HG02884 (cell line): Measurements from ENCODE around the gene RGCC.

Experiments
- ATAC-seq: cut with Tn5 transposase; IDR thresholded peaks from one replicate; pipeline ENCODE4 v1.9.1; 2021; ENCODE audit warnings: mild to moderate bottlenecking, moderate library complexity; ENCODE audit not compliant: unreplicated experiment

Gene RGCC

DNA sequence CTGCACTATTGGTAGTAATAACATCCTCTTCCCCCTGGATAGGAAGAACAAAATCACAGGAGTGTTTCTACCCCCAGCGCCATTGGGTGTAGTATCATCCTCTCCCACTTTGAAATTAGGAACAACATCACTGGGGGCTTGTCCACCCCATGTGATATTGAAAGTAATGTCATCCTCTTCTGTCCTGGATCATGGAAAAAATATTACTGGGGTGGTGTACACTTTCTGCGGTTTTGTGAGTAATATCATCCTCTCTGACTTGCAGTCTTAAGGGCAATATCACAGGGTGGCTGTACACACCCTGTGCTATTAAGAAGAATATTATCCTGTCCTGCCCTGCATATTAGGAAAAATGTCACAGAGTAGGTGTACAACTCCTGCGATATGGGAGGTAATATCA is 4.9 kb upstream of the RGCC start:
- ATAC-seq: no peak

DNA sequence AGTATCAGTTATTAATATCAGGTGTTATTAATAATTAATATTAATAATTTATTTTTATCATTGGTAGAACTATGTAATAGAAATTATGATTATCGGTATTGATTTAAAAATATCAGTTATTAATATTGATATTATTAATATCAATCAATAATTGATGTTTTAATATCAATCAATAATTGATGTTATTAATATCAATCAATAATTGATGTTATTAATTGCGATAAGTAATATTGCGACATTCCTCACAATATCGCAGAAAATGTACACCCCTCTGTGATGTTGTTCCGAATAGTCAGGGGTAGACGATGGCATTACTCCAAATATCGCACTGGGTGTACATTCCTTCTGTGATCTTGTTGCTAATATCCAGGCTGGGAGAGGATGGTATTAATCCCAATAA is 3.7 kb upstream of the RGCC start:
- no peak for ATAC-seq

DNA sequence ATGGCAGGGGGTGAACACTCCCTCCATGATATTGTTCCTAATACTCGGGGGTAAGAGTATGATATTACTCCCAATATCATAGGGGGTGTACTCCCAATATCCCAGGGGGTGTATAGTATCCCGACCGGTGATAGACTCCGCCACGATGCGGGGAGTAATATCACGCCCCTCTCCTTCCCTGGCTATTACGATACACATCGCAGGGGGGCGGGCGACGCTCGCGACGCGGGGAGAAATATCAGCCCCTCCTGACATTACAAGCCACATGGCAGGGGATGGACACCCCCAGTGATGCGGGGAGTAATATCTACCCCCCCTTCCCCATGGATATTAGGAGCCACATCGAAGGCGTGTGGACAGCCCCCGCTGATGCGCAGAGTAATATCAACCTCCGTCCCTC is 3.2 kb upstream of the RGCC start:
- ATAC-seq: no peak

DNA sequence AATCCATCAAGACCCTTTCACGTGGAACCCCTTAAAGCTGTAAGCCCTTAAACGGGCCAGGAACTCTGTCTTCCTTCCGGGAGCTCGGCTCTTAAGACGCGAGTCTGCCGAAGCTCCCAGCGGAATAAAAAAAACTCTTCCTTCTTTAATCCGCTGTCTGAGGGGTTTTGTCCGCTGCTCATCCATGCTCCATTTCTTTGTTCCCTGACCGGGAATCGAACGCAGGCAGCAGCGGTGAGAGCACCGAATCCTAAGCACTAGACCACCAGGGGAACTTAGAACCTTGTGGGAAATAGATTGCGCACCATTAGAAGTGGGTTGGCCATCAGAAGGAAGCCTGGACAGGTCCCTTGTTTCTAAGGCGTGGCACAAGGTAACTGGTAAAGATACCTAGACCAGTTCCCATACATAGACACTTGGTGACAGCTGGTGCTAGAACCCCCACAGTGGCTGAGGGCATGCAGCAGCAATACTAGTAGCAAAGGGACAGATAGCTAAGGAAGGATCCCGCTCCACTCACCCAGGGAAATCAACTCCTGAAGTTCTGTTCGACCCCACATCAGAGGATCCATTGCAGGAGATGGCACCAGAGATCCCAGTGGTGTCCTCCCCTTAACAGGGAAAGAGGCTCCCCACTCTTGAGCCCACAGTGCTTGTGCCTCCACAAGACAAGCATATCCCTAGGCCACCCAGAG is 1.5 kb upstream of the RGCC start:
- no peak for ATAC-seq

DNA sequence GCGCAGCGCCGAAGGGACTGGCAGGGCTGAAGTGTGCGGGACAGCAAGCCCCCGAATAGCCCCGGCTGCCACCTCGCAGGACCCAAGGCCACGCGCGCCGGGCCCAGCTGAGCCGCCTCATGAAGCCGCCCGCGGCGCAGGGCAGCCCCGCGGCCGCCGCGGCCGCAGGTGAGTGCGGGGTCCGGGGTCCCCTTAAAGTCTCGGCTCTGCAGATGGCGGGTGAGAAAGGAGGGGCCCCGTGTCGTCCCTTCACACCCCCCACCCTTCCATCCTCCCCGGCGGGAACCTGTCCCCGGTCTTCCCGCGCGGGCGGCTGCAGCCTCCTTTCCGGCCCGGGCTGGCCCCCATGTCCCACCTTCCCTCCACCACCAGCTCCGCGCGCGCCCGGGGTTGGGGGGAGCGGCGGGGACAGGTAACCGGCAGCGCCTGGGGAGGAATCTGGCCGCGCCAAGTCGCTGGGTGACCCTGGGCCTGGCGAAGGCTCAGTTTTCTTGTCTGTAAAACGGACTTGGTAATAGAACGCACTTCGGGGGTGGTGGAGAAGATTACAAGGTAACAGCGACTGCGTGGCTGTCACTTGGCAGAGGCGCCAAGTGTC is 338 bp downstream of the RGCC start:
- ATAC-seq: peak; percentile 17

DNA sequence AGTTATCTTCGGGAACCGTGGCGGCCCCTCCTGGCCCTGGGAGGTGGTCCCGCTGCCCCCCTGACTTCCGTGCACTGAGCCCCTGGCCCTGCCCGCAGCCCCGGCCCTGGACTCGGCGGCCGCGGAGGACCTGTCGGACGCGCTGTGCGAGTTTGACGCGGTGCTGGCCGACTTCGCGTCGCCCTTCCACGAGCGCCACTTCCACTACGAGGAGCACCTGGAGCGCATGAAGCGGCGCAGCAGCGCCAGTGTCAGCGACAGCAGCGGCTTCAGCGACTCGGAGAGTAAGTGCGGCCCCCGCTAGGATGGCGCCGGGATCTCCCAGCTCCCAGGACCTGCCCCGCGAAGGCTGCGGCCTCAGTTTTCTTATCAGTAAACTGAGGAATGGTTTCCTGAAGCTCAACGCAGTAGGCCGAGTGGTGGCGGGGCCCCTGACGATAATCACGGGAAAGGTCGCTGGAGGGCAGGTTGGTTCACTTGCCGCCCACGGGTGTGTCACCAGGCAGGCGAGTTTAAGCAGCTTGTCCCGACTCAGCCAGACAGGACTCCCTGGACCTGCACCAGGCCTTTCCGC is 924 bp downstream of the RGCC start:
- ATAC-seq: no peak

DNA sequence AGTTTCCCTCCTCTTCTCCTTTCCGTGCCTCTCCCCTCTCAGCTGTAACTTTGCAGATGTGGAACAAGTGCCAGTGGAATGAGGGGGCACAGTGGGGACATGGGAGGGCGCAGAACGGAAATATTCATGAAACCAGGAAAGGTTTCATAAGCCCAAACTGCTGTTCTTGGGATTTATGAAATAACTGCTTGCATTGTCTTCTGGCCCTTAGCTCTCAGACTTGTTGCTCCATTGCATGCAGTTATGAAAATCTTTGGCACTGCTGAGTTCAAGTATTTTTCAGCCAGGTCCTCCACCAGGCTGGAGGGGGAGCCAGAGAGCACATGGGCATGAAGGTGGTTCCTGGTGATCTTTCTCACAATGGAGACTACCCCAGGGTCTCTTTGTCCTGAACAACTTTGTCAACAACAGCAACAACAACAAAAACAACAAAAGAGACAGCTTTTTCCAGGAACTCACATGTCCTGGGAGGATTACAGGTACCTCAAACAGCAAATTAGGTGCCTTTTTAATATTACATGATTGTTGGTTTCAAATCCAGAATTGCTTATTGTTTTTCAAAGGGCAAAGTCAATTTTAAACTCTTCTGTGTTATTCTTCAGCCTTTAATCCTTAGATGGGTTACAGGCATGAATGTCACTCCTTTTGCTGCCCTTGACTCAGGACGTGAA is 1.5 kb downstream of the RGCC start:
- no peak for ATAC-seq

DNA sequence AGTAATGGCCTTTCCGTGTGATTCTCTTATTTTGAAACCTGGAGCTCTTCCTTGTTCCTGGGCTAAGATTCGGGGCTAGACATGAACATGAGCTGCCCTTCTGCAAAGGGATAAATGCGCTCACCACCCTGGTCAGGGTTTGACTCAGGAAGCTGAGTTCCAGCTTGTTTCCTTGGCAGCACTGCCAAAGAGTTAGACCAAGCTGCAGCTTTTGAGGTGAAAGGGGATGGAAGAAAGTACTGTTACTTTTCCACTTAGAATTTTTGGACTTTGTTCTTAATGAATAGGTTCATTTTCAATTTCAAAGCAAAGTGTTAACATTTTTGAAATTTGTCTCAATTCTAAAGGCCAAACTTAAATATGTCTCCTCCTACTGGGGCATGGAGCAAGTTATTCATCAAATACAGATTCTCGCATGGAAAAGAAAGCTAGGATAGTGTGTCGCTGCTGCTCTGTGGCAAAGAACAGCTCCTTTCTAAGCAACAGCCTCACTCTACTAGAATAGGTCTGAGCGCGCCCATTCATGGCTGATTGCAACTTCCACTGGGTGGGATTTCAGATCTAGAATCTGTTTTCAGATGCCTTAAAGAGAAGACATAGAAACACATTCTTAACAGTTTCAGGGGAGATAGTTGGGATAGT is 2.2 kb downstream of the RGCC start:
- ATAC-seq: no peak

DNA sequence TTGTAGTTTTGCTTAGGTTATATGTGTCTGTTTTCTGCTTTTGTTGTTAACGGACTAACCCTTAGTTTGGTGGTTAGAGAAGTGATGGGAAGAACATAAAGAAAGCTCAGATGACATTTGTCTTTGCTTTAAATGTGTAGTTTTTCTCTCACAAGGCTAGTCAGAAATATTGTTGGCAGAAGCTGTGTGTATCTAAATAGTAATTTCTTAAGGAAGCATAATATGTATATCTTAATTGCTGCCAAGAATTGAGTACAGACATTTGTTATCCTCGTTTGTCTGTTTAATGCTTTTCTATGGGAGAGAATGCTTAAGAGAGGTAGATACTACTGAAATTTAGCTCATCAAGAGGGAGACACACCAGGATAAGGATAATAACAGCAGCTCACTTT is 2.7 kb downstream of the RGCC start:
- ATAC-seq: no peak

DNA sequence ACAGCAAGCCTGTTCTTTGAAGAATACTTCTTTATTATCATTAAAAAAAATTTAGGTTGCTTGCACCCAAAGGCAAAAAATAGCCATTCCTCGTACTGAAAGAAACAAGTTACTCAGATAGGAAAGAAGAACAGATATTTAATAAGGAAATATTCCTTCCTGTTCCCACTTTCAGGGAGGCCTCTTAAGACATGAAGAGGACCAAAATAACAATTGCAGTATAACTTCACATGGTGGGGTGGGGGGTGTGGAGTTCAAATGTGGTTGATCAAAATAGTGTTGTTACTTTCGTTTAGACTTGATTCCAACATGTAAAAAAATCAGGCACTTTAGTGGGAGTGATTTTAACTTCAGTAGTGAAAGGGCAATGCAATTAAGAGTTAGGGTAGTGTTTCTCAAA is 3.6 kb downstream of the RGCC start:
- no peak for ATAC-seq

DNA sequence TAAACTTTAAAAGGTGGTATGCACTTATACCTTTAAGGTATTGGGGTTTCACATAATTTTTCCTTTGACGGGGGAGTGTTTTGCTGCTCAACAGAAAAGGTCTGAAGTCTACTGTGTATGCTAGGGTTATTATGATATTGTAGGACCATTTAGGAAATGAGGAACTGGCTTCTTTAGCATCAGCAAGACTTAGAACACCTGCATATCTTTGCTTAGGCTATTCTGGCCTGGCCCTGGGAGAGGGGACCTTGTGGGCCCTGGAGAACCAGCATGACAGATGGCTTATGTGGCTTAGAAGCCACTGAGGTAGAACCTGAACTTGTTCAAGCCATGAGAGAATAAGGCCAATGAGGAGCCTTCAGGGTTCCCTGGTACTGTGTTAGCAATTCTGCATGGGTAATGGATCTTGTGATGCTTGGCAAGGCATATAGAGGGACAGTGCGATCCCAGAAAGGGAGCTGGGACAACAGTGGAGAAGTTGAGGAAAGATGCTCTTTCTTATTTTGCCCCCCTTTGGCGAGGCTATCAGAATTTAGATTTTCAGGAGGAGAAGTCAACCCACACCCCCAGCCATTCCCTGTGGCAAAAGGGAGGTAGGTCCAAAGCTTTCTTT is 4.3 kb downstream of the RGCC start:
- ATAC-seq: no peak

DNA sequence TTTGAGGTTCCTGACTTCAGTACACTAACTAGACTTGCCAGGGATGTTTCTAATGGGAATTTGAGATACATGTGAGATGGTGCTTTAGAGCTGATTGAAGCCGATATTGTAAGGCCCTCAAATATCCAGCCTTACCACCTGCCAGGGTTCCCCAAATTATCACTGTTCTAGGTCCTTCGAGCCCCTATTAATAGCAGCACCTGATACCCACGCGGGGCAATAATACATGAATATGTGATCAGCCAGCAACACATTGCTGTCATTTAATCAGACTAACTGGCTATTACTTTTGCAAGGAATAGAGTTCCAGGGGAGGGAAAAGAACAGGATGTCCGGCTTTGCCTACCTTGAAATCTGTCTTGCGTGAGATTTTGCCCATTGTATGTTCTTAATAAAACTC is 5.1 kb downstream of the RGCC start:
- no peak for ATAC-seq

DNA sequence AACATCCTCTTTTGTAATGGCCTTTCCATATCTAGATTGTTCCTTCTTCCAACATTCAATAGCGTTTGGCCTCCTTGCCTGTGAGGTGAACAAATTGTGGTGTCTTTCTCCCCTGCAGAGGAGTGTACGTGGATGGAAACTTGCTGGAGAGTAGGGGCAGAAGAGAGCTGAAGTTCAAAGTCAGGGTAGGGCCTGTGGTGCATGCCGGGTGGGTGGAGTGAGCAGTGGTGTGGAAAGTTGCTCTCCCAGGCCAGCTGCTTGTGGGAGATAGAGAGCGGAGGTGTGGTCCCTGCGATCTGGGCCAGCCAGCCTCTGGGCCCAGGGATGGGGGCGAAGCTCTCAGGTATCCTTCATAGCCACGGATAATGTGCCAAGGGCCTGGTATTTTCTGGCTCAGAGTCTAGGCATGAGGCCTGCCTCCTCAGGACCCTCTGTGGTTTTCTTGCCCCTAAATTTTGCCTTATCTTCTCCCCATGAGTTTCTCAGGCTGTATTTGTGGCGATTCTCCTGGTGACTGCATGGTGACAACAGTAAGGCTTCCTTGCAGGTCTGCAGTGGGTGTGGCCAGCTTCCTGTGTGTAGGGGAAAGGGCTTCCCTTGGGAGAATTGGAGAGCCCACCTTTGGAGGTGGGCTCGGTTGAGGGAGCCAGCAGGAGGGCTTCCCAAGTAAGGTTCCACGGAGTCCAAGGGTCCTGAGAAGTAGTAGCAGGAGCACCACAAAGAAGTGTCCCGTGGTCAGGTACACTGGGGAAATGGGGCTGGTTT is 6.7 kb downstream of the RGCC start:
- peak; percentile 50 for ATAC-seq

DNA sequence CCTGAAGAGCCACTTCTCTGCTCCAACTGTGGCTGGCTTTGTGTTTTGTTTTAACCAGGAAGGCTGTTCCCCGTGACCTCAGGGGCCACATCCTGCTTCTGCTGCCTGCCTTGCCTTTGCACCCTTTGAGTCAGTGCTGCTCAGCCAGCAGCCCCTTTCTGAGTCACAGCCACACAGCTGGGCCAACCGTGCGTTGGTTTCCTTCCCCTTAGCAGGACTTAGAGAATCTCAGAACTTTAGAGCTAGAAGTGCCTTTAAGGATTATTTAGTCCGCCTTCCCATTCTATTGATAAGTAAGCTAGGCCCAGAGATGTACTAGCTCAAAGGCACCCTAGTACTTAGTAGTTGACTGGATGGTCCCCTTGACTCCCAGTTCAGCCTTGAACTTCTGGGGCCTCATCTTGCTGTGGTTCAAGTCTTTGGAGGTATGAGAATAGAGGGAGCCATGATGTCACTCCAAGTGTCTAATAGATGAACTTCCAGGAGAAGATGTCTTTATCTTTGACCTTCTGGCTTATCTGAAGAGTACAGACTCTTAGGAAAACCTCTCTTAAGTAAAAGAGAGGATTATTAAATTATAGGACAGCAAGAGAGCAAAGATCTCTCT is 8.0 kb downstream of the RGCC start:
- peak; percentile 92 for ATAC-seq

DNA sequence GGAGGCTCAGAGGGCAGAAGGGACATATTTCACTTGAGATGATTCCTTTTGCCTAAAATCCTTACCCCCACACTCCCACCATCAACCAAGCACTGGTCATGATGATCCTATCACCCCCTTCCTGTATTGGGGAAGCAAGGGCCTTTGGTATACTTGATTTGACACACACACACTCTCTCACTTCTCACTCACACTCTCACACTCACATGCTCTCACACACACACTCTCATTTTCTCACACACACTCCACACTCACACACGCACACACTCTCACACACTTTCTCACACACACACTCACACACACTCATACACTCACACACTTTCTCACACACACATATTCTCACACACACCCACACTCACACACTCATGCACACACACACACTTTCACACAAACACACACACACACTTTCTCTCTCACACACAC is 8.6 kb downstream of the RGCC start:
- ATAC-seq: no peak

DNA sequence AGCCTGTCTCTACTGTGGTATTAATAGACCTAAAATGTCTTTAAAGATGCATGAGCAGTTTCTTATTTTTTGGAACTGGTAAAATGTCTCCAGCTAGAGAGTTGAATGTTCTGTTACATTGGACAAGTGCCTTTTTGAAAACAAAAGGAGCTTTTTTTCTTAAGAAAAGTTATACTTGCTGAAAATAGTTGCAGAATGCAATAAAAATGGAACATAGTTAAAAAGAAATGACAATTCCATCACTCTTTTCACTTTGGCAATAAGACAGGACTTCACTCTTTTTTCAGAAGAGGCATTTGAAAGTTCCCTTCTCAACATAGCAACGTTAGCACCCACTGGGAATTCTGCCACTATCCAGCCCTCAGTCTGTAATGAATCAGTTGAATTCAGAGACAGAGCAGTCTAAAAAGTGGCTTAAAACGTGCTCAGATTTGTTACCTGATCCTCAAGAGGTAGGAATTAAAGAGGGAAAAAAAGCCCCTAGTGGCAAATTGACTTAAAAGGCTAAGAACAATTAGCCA is 10.1 kb downstream of the RGCC start:
- no peak for ATAC-seq

DNA sequence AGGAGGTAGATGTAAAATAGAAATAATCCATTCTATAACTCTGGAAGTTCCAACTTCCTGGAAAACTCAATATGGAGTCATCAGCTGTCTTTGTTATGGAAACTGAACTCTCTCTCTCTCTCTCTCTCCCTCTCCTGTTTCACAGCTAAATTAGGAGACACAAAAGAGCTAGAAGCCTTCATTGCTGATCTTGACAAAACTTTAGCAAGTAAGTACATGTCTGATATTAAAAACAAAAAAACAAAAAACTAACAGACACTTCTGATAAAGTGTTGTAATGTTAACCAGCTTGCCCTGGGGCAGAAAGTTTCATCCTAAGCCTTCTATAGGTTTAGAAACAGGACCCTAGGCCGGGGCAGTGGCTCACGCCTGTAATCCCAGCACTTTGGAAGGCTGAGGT is 11.3 kb downstream of the RGCC start:
- ATAC-seq: no peak

DNA sequence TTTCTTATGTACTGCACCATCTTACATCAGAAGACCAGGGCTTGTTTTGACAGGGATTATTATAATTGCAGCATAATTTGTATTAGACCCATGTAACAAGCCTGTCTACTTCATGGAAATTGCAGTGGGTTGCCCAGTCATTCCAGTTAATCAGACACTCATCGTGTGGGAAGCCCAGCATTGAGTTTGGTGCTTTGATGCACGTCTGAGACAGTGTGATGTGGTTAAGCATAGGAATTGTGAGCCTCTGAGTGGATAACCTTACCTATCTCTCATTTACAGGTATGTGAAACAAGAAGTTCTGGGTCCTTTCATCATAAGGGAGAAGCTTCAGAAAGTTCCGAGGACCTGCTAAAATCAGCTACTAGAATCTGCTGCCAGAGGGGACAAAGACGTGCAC is 12.8 kb downstream of the RGCC start:
- ATAC-seq: no peak

DNA sequence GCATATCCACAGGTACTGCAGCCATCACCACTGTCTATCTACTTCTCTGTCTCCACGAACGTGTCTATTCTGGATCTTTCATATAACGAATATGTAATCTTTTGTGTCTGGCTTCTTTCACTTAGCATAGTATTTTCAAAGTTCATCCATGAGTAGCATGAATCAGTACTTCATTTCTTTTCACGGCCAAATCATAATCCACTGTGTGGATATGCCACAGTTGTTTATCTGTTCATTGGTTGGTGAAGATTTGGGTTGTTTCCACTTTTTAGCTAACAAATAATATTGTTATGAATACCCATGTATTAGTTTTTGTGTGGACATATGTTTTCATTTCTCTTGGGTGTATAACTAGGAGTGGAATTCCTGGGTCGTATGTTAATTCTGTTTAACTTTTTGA is 14.4 kb downstream of the RGCC start:
- no peak for ATAC-seq

DNA sequence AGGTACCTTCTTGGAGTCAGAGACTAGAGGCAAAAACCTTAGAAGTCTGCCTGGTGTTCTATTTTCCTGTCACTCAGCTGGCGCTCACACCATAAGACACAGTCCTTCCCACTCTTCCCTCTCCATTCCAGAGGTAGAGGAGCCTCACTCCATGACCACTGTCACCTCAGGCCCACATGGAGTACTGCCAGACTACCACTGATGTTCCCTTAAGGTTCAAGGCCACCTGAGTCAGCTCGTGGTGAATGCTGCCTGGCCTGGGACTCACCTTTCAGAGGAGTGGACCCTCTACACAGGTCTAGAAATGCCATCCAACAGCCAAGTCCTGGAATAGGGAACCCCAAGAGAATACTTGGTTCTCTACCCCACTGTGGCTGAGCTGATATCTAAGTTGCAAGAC is 29.9 kb downstream of the RGCC start:
- no peak for ATAC-seq
